ENCODE measurements around the gene ZNF280C. TPM values are rescaled to one million over a fixed set of nuclear protein-coding genes. Genes with fewer than 3 reads are reported as not detected.

Gene ZNF280C
- total and polyA plus RNA-seq, 2 donors from 2014 or later, result 0.60 to 5.0 TPM

GRCh38 chrX:130213376-130213775, 55.3 kb downstream of the ZNF280C start:
- Histone ChIP-seq H3K4me3 (ENCODE audit: low read length in 3 of 3) (no peak overlapping the region), H3K27ac (ENCODE audit: low read depth in 2 of 2, low read length in 2 of 2) (no peak overlapping the region), H3K9ac (ENCODE audit: low read length in 3 of 3) (no peak overlapping the region), H3K4me1 (ENCODE audit: control insufficient read depth in 2 of 3, insufficient read depth in 2 of 3, low read depth in 1 of 3, low read length in 3 of 3) (no peaks in the 10 kb centered on the region), H3K27me3 (ENCODE audit: control insufficient read depth, insufficient read depth, low read length) (no peaks in the 10 kb centered on the region), H3K36me3 (ENCODE audit: control insufficient read depth in 2 of 3, insufficient read depth in 3 of 3, low read length in 3 of 3) (no peaks in the 10 kb centered on the region), H3K9me3 (ENCODE audit: control insufficient read depth in 2 of 3, insufficient read depth in 1 of 3, low read length in 3 of 3) (no peaks in the 10 kb centered on the region)
- no peak for TF ChIP-seq CTCF (IDR thresholded peaks at IDR 0.05; ENCODE audit: borderline replicate concordance, extremely low read depth, insufficient read depth)
- FAIRE-seq, result no peak
- intact Hi-C loops (cut with DNase I), result no loop called here
- DNase-seq, result no peak

- Histone ChIP-seq H3K4me3 (ENCODE audit: low read length in 3 of 3) (no peak overlapping the region), H3K36me3 (ENCODE audit: control insufficient read depth in 2 of 3, insufficient read depth in 3 of 3, low read length in 3 of 3) (no peaks in the 10 kb centered on the region), H3K4me1 (ENCODE audit: control insufficient read depth in 2 of 3, insufficient read depth in 2 of 3, low read depth in 1 of 3, low read length in 3 of 3) (no peaks in the 10 kb centered on the region), H3K9me3 (ENCODE audit: control insufficient read depth in 2 of 3, insufficient read depth in 1 of 3, low read length in 3 of 3) (no peaks in the 10 kb centered on the region), H3K27ac (ENCODE audit: low read depth in 2 of 2, low read length in 2 of 2) (no peak overlapping the region), H3K27me3 (ENCODE audit: control insufficient read depth, insufficient read depth, low read length) (no peaks in the 10 kb centered on the region), H3K9ac (ENCODE audit: low read length in 3 of 3) (no peak overlapping the region)
- intact Hi-C loops (cut with DNase I), result no loop called here
- no peak for TF ChIP-seq CTCF (IDR thresholded peaks at IDR 0.05; ENCODE audit: borderline replicate concordance, extremely low read depth, insufficient read depth)
- FAIRE-seq (no peak), DNase-seq (no peak)
Measured at GRCh38 chrX:130212371-130212770, 56.3 kb downstream of the ZNF280C start.

GRCh38 chrX:130211415-130212186, 57.1 kb downstream of the ZNF280C start:
- intact Hi-C loops (cut with DNase I), result no loop called here
- no peaks in the 10 kb centered on the region for H3K4me1 ChIP-seq (ENCODE audit: control insufficient read depth in 2 of 3, insufficient read depth in 2 of 3, low read depth in 1 of 3, low read length in 3 of 3)
- FAIRE-seq (no peak), DNase-seq (no peak)
- TF ChIP-seq CTCF (IDR thresholded peaks at IDR 0.05; ENCODE audit: borderline replicate concordance, extremely low read depth, insufficient read depth), result no peak
- H3K27ac ChIP-seq (ENCODE audit: low read depth in 2 of 2, low read length in 2 of 2), result no peak overlapping the region
- no peaks in the 10 kb centered on the region for H3K27me3 ChIP-seq (ENCODE audit: control insufficient read depth, insufficient read depth, low read length)
- H3K36me3 ChIP-seq (ENCODE audit: control insufficient read depth in 2 of 3, insufficient read depth in 3 of 3, low read length in 3 of 3), result no peaks in the 10 kb centered on the region
- no peak overlapping the region for H3K9ac ChIP-seq (ENCODE audit: low read length in 3 of 3)
- no peaks in the 10 kb centered on the region for H3K9me3 ChIP-seq (ENCODE audit: control insufficient read depth in 2 of 3, insufficient read depth in 1 of 3, low read length in 3 of 3)
- no peak overlapping the region for H3K4me3 ChIP-seq (ENCODE audit: low read length in 3 of 3)

Measured in kidney (tissue), 14 donors.